ENCODE results near the gene KRT20.
"Not testable (repeated sequence)": the region's sequence is repeated elsewhere in the genome, so short reads cannot be mapped to it uniquely, and the experiment has no call there.

The KRT20 gene

DNA sequence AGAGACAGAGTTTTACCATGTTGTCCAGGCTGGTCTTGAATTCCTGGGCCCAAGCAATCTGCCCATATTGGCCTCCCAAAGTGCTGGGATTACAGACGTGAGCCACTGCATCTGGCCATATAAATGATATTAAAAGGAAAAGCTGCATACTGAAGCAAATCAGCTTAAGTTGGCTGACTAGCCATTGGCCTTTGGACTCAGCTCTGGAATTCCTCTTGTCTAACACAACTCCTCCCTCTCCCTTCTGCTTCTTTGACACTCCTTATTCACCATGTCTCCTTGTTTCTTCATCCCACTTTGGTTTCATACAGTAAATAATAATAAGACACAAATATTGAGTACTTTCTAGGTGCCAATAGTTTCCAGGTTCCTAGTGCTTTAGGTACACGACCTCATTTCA, 25.5 kb downstream of the KRT20 start:
- in situ Hi-C loops (cut with HindIII; ENCODE audit: low sequenced_read_pairs): no loop called here

DNA sequence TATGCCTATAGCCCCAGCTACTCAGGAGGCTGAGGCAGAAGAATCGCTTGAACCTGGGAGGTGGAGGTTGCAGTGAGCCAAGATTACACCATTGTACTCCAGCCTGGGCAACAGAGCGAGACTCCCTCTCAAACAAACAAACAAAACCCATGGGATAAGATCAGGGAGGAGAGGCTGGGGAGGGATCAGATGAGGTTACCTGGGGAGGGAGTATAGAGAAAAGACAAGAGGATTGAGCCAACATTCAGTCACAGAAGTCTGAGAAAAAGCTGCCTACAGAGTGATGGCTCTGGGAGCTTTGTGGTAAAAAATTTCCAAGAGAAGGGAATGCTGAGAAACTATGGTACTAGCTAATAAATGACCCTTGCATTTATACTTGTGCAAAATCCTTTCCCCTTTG, 26.4 kb downstream of the KRT20 start:
- H3K4me3 ChIP-seq (ENCODE audit: low read depth, low read length); DNase-seq (ENCODE audit: low read depth, low spot score); in situ Hi-C loops (cut with HindIII; ENCODE audit: low sequenced_read_pairs): not testable (repeated sequence)

More for the DNA sequence above, 25.5 kb downstream of the KRT20 start:
- no peak overlapping the region for H3K4me3 ChIP-seq (ENCODE audit: low read depth, low read length)
- no peak for DNase-seq (ENCODE audit: low read depth, low spot score)
- TF ChIP-seq, protein P1, sequence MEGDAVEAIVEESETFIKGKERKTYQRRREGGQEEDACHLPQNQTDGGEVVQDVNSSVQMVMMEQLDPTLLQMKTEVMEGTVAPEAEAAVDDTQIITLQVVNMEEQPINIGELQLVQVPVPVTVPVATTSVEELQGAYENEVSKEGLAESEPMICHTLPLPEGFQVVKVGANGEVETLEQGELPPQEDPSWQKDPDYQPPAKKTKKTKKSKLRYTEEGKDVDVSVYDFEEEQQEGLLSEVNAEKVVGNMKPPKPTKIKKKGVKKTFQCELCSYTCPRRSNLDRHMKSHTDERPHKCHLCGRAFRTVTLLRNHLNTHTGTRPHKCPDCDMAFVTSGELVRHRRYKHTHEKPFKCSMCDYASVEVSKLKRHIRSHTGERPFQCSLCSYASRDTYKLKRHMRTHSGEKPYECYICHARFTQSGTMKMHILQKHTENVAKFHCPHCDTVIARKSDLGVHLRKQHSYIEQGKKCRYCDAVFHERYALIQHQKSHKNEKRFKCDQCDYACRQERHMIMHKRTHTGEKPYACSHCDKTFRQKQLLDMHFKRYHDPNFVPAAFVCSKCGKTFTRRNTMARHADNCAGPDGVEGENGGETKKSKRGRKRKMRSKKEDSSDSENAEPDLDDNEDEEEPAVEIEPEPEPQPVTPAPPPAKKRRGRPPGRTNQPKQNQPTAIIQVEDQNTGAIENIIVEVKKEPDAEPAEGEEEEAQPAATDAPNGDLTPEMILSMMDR (IDR thresholded peaks at IDR 0.05; ENCODE audit: low read depth, low read length): no peak

DNA sequence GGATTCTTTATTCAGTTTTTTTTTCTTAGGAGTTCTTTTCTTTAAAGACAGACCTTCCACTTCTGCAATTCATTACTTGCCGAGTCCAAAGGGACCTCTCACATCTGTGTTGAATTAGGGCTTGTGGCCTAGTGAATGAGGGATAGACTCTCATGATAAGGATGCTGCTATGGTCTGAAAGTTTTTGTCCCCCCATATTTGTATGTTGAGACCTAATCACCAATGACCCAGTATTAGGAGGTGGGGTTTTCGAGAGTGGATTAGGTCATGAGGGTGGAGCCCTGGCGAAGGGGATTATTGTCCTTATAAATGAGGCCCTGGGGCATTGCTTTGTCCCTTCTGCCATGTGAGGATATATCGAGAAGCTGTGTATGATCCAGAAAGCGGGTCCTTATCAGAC, 27.5 kb downstream of the KRT20 start:
- in situ Hi-C loops (cut with HindIII; ENCODE audit: low sequenced_read_pairs): no loop called here
- TF ChIP-seq, protein P1 (IDR thresholded peaks at IDR 0.05; ENCODE audit: low read depth, low read length): no peak
- H3K4me3 ChIP-seq (ENCODE audit: low read depth, low read length): no peak overlapping the region
- DNase-seq (ENCODE audit: low read depth, low spot score): peak; percentile 43

DNA sequence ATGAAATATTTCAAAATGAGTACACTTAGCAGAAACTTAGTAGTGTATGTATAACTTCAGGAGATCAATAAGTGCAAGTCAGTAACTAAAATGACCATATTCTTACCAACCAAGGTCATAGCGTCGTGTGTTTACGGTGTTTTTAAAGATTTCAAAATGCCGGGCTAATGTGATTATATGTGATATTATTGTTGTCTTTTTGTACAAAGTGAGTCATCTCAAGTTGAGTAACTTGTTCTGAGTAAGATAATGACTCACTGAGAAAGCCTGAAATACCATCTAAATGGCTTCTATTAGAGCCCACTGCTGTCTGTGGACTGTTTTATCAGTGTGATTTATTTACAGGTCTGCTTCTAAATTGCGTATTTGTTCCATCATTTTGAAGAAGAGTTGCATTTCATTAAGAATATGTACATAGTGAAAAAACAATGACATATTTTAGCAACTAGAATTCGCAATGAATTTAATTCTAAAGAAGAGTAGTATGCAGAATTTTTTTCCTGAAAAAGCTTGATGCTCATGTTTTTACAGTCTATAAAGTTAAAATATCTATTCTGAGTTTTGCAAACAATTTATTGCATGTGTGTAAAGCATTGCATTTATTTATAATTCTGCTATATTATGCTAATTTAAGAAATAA, 30.7 kb downstream of the KRT20 start:
- in situ Hi-C loops (cut with HindIII; ENCODE audit: low sequenced_read_pairs): no loop called here
- no peak overlapping the region for H3K4me3 ChIP-seq (ENCODE audit: low read depth, low read length)
- TF ChIP-seq, protein P1 (IDR thresholded peaks at IDR 0.05; ENCODE audit: low read depth, low read length): no peak
- peak; percentile 83 for DNase-seq (ENCODE audit: low read depth, low spot score)

DNA sequence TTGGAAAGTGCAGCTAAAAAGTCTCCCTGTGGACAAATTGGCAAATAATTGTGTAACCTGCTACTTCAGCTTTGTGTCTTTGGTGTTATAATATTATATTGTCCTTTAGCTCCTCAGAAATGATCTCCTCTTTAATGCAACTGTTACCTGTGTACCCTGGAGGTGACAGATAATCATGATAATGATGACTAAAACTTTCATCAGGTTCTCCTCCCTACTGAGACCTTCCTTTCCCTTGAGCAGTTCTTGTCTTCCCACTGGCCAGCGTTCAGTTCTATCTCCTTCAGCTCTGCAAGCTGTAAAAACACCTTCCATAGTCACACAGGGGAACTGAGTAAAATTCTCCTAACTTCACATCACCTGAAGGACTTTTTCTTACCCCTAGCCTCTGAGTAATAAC, 32.7 kb downstream of the KRT20 start:
- no peak for DNase-seq (ENCODE audit: low read depth, low spot score)
- in situ Hi-C loops (cut with HindIII; ENCODE audit: low sequenced_read_pairs): no loop called here
- TF ChIP-seq, protein P1 (IDR thresholded peaks at IDR 0.05; ENCODE audit: low read depth, low read length): no peak
- no peak overlapping the region for H3K4me3 ChIP-seq (ENCODE audit: low read depth, low read length)

DNA sequence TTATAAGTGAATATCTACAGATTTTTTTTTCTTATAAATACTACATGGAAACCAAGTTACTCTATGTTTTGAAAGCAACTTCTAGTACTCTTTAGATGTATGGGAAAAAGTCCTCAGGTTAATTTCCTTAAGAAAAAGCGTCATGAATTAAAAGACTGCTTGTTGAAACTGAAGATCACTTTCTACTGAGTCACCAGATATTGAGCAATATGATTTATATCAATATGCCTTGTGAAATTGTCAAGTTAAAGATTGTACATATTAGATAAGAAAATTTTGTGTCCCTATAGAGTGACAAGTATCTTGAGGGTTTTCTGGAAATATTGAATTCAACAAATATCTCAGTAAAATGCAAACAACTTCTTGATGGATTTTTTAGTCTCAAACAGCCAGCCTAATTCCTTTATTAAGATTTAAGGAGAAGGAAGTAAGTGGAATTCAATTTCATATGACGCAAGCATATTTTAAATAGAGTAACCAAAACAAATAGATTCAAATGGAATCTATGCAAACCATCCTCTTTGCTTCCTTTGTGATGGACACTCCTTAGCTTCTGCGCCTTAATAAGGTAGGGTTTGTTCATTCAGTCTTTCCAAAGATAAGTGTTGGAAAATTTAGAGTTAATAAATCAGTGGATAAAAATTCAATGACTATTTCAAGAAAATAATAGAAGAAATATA, 34.6 kb downstream of the KRT20 start:
- TF ChIP-seq, protein P1 (IDR thresholded peaks at IDR 0.05; ENCODE audit: low read depth, low read length): no peak
- DNase-seq (ENCODE audit: low read depth, low spot score): no peak
- in situ Hi-C loops (cut with HindIII; ENCODE audit: low sequenced_read_pairs): no loop called here
- H3K4me3 ChIP-seq (ENCODE audit: low read depth, low read length): no peak overlapping the region

DNA sequence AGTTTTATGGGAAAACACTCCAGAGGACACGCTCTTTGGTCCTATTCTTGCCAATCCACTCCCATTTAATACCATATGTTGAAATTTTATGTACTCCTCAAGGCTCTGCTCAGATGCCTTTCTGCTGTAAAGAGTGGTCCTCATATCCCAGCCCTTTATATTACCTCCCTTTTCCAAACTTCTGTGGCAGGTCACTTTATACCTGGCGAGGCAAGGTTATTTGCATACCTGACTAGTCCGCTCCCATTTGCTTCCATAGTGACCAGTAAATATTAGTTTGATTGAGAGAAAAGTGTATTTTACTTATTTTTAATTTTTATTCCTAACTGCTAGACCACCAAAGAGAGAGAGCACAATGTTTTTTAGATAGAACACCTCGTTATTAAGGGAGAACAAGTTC, 35.3 kb downstream of the KRT20 start:
- H3K4me3 ChIP-seq (ENCODE audit: low read depth, low read length): no peak overlapping the region
- in situ Hi-C loops (cut with HindIII; ENCODE audit: low sequenced_read_pairs): no loop called here
- TF ChIP-seq, protein P1 (IDR thresholded peaks at IDR 0.05; ENCODE audit: low read depth, low read length): no peak
- no peak for DNase-seq (ENCODE audit: low read depth, low spot score)
